Neural progenitor cell (in vitro differentiated cells): ENCODE results near the gene IP6K2. TPM values are rescaled to one million over a fixed set of nuclear protein-coding genes. Genes with fewer than 3 reads are reported as not detected.
A peak's percentile ranks its signal among the peaks of the same experiment; 100 is the strongest.

Source experiments
- DNase-seq: peaks from one replicate; pipeline ENCODE4 v3.0.0-alpha.2; 2016; ENCODE audit warnings: low spot score
- H2AFZ ChIP-seq: fragments of 200-600 bp; sonication (generic); replicated peaks from 2 replicates; pipeline ENCODE4 v1.6.1; 2016; ENCODE audit warnings: antibody characterized with exemption
- H3F3A ChIP-seq: fragments of 200-600 bp; sonication (generic); 2 replicates; pipeline ENCODE4 v1.6.1; 2016; ENCODE audit warnings: antibody characterized with exemption, low read depth
- H3K27ac ChIP-seq: fragments of 200-600 bp; sonication (generic); 2 replicates; pipeline ENCODE4 v1.5.1; 2016; ENCODE audit warnings: mild to moderate bottlenecking
- H3K27me3 ChIP-seq: fragments of 200-600 bp; sonication (generic); 2 replicates; pipeline ENCODE4 v1.6.1; 2016; ENCODE audit warnings: mild to moderate bottlenecking, moderate library complexity
- H3K36me3 ChIP-seq: fragments of 200-600 bp; sonication (generic); 2 replicates; pipeline ENCODE4 v1.5.1; 2016
- H3K4me1 ChIP-seq: fragments of 200-600 bp; sonication (generic); 2 replicates; pipeline ENCODE4 v1.6.1; 2016; ENCODE audit warnings: mixed run types
- H3K4me2 ChIP-seq: fragments of 200-600 bp; sonication (generic); 2 replicates; pipeline ENCODE4 v1.6.1; 2016
- H3K4me3 ChIP-seq: fragments of 200-600 bp; sonication (generic); 2 replicates; pipeline ENCODE4 v1.5.1; 2016
- H3K79me2 ChIP-seq: fragments of 200-600 bp; sonication (generic); 2 replicates; pipeline ENCODE4 v1.6.1; 2016; ENCODE audit warnings: low read depth
- H3K9ac ChIP-seq: fragments of 200-600 bp; sonication (generic); 2 replicates; pipeline ENCODE4 v1.6.1; 2016
- H3K9me3 ChIP-seq: fragments of 200-600 bp; sonication (generic); 2 replicates; pipeline ENCODE4 v1.5.1; 2016; ENCODE audit warnings: low read depth
- H4K20me1 ChIP-seq: fragments of 200-600 bp; sonication (generic); 2 replicates; pipeline ENCODE4 v1.6.1; 2016; ENCODE audit warnings: low read depth
- H3K27ac Mint-ChIP-seq: 3 replicates; pipeline ENCODE4 v1.8.0; 2021; ENCODE audit warnings: mixed read lengths
- H3K27me3 Mint-ChIP-seq: 2 replicates; pipeline ENCODE4 v1.8.0; 2022; ENCODE audit warnings: low read depth, mild to moderate bottlenecking, inconsistent platforms, moderate library complexity, mixed read lengths; ENCODE audit not compliant: insufficient read depth
- H3K36me3 Mint-ChIP-seq: 3 replicates; pipeline ENCODE4 v1.8.0; 2021; ENCODE audit warnings: mixed read lengths
- H3K4me1 Mint-ChIP-seq: 3 replicates; pipeline ENCODE4 v1.8.0; 2021; ENCODE audit warnings: mixed read lengths
- H3K4me3 Mint-ChIP-seq: 3 replicates; pipeline ENCODE4 v1.8.0; 2021; ENCODE audit warnings: mild to moderate bottlenecking, moderate library complexity, mixed read lengths
- H3K9me3 Mint-ChIP-seq: 3 replicates; pipeline ENCODE4 v1.8.0; 2020; ENCODE audit warnings: mixed read lengths
- CTCF ChIP-seq: fragments of 200-600 bp; sonication (generic); IDR thresholded peaks from 2 replicates; pipeline ENCODE4 v1.5.1; 2017; ENCODE audit warnings: antibody characterized with exemption, mild to moderate bottlenecking
- EZH2 ChIP-seq: fragments of 200-600 bp; sonication (generic); IDR thresholded peaks from 2 replicates; pipeline ENCODE4 v1.6.1; 2017; ENCODE audit warnings: antibody characterized with exemption, mild to moderate bottlenecking, moderate library complexity
- EZH2phosphoT487 ChIP-seq: fragments of 200-600 bp; sonication (generic); IDR thresholded peaks from 2 replicates; pipeline ENCODE4 v1.6.1; 2017; ENCODE audit warnings: antibody characterized with exemption
- total RNA-seq: library from RNA; depleted of rRNA; stranded (reverse); fragments of >200 nt; gene quantifications from 2 replicates; pipeline ENCODE4 v1.2.3, GENCODE V29; 2015; ENCODE audit warnings: low replicate concordance

Gene IP6K2
- total RNA-seq, 1 donor from 2014 or later = 130 TPM

GRCh38 chr3:48695393-48695753 lies 21.6 kb downstream of the IP6K2 start:
- Histone ChIP-seq H2AFZ (no peak overlapping the region), H3F3A (peaks cover 73% of the 10 kb centered on the region), H3K79me2 (peaks cover 92% of the 10 kb centered on the region), H3K9ac (no peak overlapping the region), H3K36me3 (peaks cover 20% of the 10 kb centered on the region), H3K4me3 (no peak overlapping the region), H3K9me3 (no peaks in the 10 kb centered on the region), H3K4me2 (peak overlapping the region; percentile 32), H3K27me3 (no peaks in the 10 kb centered on the region), H3K4me1 (peaks cover 23% of the 10 kb centered on the region), H4K20me1 (peaks cover 100% of the 10 kb centered on the region), H3K27ac (peak overlapping the region; percentile 81)
- Mint-ChIP-seq H3K27me3 (peaks cover 2% of the 10 kb centered on the region), H3K36me3 (peaks cover 41% of the 10 kb centered on the region), H3K4me3 (peak overlapping the region; percentile 63), H3K4me1 (peaks cover 17% of the 10 kb centered on the region), H3K9me3 (no peaks in the 10 kb centered on the region), H3K27ac (no peak overlapping the region)
- DNase-seq = peak; percentile 79
- TF ChIP-seq EZH2phosphoT487 = no peak
- TF ChIP-seq CTCF = no peak
- TF ChIP-seq EZH2 = no peak

GRCh38 chr3:48694610-48695392 lies 22.2 kb downstream of the IP6K2 start:
- no peaks in the 10 kb centered on the region for H3K27me3 ChIP-seq
- Mint-ChIP-seq H3K27me3 (peaks cover 2% of the 10 kb centered on the region), H3K36me3 (peaks cover 45% of the 10 kb centered on the region), H3K4me3 (no peak overlapping the region), H3K9me3 (no peaks in the 10 kb centered on the region), H3K27ac (peak overlapping the region; percentile 54), H3K4me1 (peaks cover 17% of the 10 kb centered on the region)
- H3K4me3 ChIP-seq = no peak overlapping the region
- no peak overlapping the region for H3K9ac ChIP-seq
- no peaks in the 10 kb centered on the region for H3K9me3 ChIP-seq
- TF ChIP-seq EZH2phosphoT487 (no peak), EZH2 (no peak), CTCF (no peak)
- peaks cover 86% of the 10 kb centered on the region for H3K79me2 ChIP-seq
- peaks cover 23% of the 10 kb centered on the region for H3K4me1 ChIP-seq
- DNase-seq = peak; percentile 45
- peak overlapping the region; percentile 81 for H3K27ac ChIP-seq
- H2AFZ ChIP-seq = no peak overlapping the region
- H4K20me1 ChIP-seq = peaks cover 100% of the 10 kb centered on the region
- peaks cover 78% of the 10 kb centered on the region for H3F3A ChIP-seq
- peak overlapping the region; percentile 32 for H3K4me2 ChIP-seq
- H3K36me3 ChIP-seq = peaks cover 20% of the 10 kb centered on the region

- Histone ChIP-seq H3K27ac (peak overlapping the region; percentile 11), H3K9ac (no peak overlapping the region), H3K9me3 (no peaks in the 10 kb centered on the region), H3K27me3 (no peaks in the 10 kb centered on the region), H3F3A (peaks cover 79% of the 10 kb centered on the region), H3K36me3 (peaks cover 20% of the 10 kb centered on the region), H2AFZ (no peak overlapping the region), H4K20me1 (peaks cover 100% of the 10 kb centered on the region), H3K4me2 (no peak overlapping the region), H3K4me1 (peaks cover 23% of the 10 kb centered on the region), H3K79me2 (peaks cover 77% of the 10 kb centered on the region), H3K4me3 (no peak overlapping the region)
- H3K4me3 Mint-ChIP-seq = no peak overlapping the region
- DNase-seq = no peak
- no peak for TF ChIP-seq EZH2phosphoT487
- no peak for TF ChIP-seq EZH2
- no peak for TF ChIP-seq CTCF
- H3K27ac Mint-ChIP-seq = no peak overlapping the region
- H3K9me3 Mint-ChIP-seq = no peaks in the 10 kb centered on the region
- H3K27me3 Mint-ChIP-seq = peaks cover 2% of the 10 kb centered on the region
- H3K36me3 Mint-ChIP-seq = peaks cover 39% of the 10 kb centered on the region
- peaks cover 17% of the 10 kb centered on the region for H3K4me1 Mint-ChIP-seq
Measured at GRCh38 chr3:48693826-48694225, 23.2 kb downstream of the IP6K2 start.
